Hair follicle dermal papilla cell (primary cell): ENCODE measurements around the gene ZNF718. TPM values are rescaled to one million over a fixed set of nuclear protein-coding genes. Genes with fewer than 3 reads are reported as not detected.

ENCODE experiments used
- total RNA-seq: library from RNA; depleted of rRNA; stranded (reverse); fragments of >200 nt; gene quantifications from 2 replicates; pipeline ENCODE4 v1.2.3, GENCODE V29; 2012

The ZNF718 gene
- 4.3 and 8.3 TPM in 2 replicates for total RNA-seq

DNA sequence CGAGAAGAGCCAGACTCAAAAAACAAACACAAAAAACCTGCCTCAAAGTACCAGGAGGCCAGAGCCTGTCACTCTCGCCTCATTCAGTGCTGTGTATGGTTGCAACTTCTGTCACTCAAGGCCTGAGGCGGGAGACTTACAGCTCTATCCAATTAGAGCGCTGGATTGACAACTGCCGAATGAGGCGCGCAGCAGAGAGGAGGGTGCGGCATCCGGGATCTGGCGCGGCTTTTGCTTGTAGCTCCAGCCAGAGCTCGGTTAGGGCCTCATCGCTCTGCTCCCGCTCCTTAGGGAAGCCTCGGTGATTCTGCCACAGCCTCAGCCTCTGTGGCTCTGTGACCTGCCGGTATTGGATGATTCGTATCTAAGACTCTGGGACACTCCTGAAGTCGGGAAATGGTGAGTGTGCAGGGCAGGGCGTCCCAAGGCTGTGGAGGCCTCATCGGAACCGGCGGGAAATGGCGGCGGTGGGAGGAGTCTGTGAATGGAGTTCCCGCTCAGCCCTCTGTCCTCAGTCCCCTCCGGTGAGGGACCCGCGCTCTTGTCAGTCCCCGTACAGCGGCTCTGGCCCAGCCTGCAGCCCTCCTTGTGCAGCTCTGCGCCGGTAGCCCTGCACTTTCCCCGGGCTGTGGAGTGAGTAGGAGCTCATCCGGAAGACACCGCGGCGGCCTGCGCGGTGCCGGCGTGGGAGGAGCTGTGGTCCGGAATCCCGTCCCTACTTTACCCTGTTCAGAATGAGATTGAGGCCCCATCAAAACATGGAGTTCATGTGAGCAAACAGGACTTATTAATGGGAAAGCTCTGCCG lies at the start of gene ZNF718:
ZNF718 (plus strand) TSS at position 227 of the 807 bp plus-strand sequence; CDS start at position 397, 170 bp downstream.

Other genes with a start within 250 kb of the ZNF718 start
- 8.6 and 12.7 TPM in 2 replicates for gene ZNF595, start 71.2 kb upstream of the ZNF718 start, total RNA-seq
- gene ZNF732, start 181.0 kb downstream of the ZNF718 start, total RNA-seq: 1.1 and 1.7 TPM in 2 replicates
- 10.2 and 12.0 TPM in 2 replicates for gene ZNF141, start 213.3 kb downstream of the ZNF718 start, total RNA-seq